T47D (cell line): Measurements from ENCODE around the gene EME1.

ENCODE experiments used
- DNase-seq, 2 experiments: peaks; one replicate each; pipeline versions ENCODE4 v3.0.0 to v3.0.0-alpha.2; 2011 to 2012; ENCODE audit warnings: low read depth in 1 of 2, low spot score in 1 of 2
- JUND ChIP-seq: IDR thresholded peaks from 2 replicates; pipeline ENCODE4 v1.6.1; 2012; ENCODE audit warnings: low read depth
- in situ Hi-C: cut with HindIII; loops from 2 replicates; pipeline ENCODE4 v1.10.0; 2016; ENCODE audit warnings: low sequenced_read_pairs, low pct_unique_long_range_greater_than_20kb

EME1 gene

DNA sequence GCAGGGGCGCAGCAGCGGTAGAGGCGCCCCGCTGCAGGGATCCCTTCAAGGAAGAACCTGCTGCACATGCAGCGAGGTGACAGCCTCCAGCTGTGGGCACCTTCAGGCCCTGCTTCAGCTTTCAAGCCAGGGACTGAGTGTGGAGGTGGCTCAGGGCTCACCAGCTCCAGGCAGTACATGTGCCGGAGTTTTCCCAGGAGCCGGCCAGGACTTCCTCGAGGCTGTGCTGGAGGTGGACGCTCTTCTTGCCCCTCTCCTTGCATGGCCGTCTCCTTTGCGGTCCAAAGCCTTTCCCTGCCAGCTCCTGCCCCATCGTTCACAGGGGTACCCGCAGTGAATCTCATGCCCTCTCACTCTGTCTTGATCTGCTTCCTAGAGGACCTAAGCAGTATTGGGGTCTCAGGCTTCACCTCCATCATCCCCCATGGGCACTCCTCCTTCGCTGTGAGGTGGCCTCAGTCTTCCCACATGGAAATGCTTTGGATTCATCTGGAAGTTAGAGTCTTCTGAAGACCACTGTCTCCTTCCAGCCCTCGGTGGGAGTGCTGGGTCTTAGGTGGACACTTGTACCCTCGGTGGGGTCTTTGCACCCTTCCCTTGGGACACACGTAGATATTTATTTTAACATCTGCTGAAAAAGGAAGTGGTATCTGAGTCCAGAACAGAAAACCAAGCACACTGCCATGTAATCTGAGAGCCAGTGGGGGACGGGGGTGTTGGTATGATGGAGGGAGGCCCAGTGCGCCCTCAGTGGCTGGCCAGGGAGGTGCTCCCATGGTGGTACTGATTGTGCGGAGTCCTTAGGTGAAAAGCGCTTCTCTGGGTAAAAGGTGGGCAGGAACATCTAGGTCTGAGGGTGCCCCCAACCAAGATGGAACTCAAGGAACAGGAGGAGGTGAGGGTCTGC lies 20.1 kb upstream of the EME1 start:
- TF ChIP-seq JUND, result no peak
- in situ Hi-C loops, result no loop called here
- no peak for DNase-seq

GRCh38 chr17:50353600-50354195 lies 19.3 kb upstream of the EME1 start:
- TF ChIP-seq JUND, result no peak
- DNase-seq, result no peak
- in situ Hi-C loops, result no loop called here

DNA sequence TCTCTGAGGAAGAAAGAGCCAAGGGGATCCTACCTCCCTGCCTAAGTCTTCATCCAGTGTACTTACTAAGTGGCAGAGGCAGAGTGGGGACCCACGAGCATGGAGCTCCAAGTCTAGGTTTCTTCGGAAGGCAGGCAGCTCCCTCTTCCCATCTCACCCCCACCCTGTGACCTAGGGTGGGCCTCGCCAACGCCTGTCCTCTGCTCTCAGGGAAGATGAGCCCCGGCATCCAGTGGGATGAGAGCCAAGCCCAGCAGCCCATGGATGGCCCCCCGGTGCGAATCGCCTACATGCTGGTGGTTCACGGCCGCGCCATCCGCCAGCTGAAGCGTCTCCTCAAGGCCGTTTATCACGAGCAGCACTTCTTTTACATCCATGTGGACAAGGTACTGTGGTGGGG lies 18.8 kb upstream of the EME1 start:
- no peak for TF ChIP-seq JUND
- DNase-seq, result no peak
- in situ Hi-C loops, result no loop called here

DNA sequence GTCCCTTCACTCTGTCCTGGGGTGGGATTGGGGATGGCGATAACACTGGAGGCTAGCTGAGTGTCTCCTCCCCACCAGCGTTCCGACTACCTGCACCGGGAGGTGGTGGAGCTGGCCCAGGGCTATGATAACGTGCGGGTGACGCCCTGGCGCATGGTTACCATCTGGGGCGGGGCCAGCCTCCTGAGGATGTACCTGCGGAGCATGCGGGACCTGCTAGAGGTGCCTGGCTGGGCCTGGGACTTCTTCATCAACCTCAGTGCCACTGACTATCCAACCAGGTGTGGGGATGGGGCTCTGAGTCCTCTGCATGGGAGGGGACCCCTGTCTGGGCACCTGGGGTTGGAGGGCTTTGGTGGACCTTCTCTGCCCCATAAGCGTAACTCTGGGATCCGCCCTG lies 18.3 kb upstream of the EME1 start:
- TF ChIP-seq JUND, result no peak

DNA sequence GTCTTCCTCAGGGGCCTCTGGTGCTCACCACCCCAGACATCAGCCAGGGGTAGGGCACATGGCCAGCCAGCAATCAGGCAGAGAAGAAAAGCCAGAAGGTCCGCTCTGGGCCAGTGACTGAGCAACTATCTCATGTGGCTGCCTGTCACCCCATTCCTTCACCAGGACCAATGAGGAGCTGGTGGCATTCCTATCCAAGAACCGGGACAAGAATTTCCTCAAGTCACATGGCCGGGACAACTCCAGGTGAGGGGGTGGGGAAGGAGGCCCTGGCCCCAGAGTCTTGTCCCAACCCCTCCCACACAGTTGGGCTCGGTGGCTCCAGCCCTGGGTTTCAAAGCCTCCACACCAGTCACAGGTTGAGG lies 17.7 kb upstream of the EME1 start:
- no peak for TF ChIP-seq JUND
- DNase-seq, result no peak
- in situ Hi-C loops, result no loop called here

More for the DNA sequence above, 18.3 kb upstream of the EME1 start:
- no peak for DNase-seq
- in situ Hi-C loops, result no loop called here

- in situ Hi-C loops, result no loop called here
- DNase-seq, result no peak
- TF ChIP-seq JUND, result no peak
Measured at GRCh38 chr17:50355701-50356341, 17.2 kb upstream of the EME1 start.

DNA sequence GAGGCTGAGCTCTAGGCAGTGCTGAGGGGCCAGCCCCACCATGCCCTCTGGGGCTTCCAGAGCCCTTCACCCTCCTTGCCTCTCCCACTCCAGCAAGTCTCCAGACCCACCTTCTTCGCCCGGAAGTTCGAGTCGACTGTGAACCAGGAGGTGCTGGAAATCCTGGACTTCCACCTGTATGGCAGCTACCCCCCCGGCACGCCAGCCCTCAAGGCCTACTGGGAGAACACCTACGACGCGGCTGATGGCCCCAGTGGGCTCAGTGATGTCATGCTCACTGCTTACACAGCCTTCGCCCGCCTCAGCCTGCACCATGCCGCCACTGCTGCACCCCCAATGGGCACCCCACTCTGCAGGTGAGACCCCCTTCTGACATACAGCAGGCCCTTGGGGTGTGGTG lies 16.6 kb upstream of the EME1 start:
- in situ Hi-C loops, result no loop called here
- TF ChIP-seq JUND, result no peak
- no peak for DNase-seq

DNA sequence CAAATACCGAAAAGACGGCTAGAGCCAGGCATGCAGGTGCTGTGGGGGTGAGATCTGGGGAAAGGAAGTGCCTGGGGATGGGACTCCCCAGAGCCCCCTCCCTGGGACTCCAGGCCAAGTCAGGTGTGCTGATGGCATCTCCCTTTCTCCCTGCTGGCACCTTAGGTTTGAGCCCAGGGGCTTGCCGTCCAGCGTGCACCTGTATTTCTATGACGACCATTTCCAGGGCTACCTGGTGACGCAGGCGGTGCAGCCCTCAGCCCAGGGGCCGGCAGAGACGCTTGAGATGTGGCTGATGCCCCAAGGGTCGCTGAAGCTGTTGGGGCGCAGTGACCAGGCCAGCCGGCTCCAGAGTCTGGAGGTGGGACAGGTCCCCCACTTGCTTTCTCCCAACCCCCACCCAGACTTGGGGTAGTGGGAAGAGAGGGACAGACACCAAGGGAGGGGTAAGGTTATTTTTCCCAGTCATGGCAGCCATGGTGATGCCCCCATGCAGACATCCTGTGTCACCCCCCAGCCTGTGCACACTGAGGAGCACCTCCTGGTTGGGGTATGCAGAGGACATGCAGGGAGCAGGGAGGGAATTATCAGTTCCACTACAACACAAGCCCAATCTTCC lies 16.0 kb upstream of the EME1 start:
- in situ Hi-C loops, result no loop called here
- TF ChIP-seq JUND, result no peak
- DNase-seq, result no peak

DNA sequence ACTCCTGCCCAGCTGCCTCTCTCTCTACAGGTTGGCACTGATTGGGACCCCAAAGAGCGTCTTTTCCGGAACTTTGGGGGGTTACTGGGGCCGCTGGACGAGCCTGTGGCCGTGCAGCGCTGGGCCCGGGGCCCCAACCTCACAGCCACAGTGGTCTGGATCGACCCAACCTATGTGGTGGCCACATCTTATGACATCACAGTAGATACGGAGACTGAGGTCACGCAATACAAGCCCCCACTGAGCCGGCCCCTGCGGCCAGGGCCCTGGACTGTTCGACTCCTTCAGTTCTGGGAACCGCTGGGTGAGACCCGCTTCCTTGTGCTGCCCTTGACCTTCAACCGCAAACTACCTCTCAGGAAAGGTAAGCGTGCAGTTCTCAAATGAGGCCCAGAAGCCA lies 14.9 kb upstream of the EME1 start:
- in situ Hi-C loops, result no loop called here
- TF ChIP-seq JUND, result no peak
- no peak for DNase-seq

GRCh38 chr17:50359005-50359699 lies 13.9 kb upstream of the EME1 start:
- in situ Hi-C loops, result no loop called here
- DNase-seq, result peak in 1 of 2 experiments; percentile 59
- TF ChIP-seq JUND, result no peak

DNA sequence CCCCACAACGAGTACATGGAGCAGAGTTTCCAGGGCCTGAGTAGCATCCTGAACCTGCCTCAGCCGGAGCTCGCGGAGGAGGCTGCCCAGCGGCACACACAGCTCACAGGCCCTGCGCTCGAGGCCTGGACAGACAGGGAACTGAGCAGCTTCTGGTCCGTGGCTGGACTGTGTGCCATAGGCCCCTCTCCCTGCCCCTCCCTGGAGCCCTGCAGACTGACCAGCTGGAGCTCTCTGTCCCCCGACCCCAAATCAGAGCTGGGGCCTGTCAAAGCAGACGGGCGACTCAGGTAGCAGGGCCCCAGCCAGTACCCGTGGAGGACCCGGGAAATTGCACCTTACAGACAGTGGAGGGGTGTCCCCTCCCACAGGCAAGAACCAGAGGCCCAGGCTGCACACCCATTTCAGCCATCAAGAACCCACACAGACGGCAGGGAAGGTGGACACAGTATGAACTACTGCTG lies 13.0 kb upstream of the EME1 start:
- DNase-seq, result no peak
- in situ Hi-C loops, result no loop called here
- TF ChIP-seq JUND, result no peak

- TF ChIP-seq JUND, result no peak
- no peak for DNase-seq
- in situ Hi-C loops, result no loop called here
Measured at GRCh38 chr17:50360486-50361115, 12.4 kb upstream of the EME1 start.
